RCC 7860 (cell line): Measurements from ENCODE around the gene OBSCN.

Source experiments
- DNase-seq: peaks from one replicate; pipeline ENCODE4 v3.0.0-alpha.2; 2015; ENCODE audit warnings: low spot score
- FAIRE-seq: peaks from 2 replicates; lab custom pipeline; 2012; peaks lifted over from hg19 to GRCh38; lab: Jason Lieb, UNC

Gene OBSCN

GRCh38 chr1:228428412-228428811 is 220.6 kb downstream of the OBSCN start:
- no peak for DNase-seq
- no peak for FAIRE-seq
